UCSD-AML1 (cell line): ENCODE data around the gene HAGHL.
A peak's percentile ranks its signal among the peaks of the same experiment; 100 is the strongest.
"Not testable (repeated sequence)": the region's sequence is repeated elsewhere in the genome, so short reads cannot be mapped to it uniquely, and the experiment has no call there.

Source experiments
- DNase-seq: peaks from one replicate; lab custom pipeline; 2025; ENCODE audit not compliant: unreplicated experiment; lab: John Stamatoyannopoulos, UW

The HAGHL gene

GRCh38 chr16:767743-768235, 40.9 kb downstream of the HAGHL start:
- no peak for DNase-seq

- DNase-seq, result no peak
These were observed 41.5 kb downstream of the HAGHL start for GRCh38 chr16:768428-768827.

- no peak for DNase-seq
These were observed 42.4 kb downstream of the HAGHL start for GRCh38 chr16:769184-769784.

DNA sequence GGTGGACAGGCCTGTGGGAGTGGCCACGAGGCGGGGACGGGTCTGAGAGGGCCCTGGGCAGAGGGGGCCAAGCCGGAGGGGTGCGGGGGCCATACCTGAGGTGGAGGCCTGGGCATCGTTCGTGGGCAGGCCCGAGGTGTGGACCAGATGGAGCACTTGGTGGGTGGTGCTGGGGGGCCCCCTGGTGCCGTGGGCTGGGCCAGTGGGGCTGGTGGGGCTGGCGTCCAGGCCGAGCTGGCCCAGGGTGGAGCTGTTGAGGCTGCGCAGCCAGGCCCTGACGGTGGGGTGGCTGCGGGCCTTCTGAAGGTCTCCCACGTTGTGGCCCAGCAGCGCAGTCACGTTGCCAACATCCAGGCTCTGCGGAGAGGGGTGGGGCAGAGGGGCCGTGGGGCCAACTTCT, 43.0 kb downstream of the HAGHL start:
- DNase-seq, result no peak

DNA sequence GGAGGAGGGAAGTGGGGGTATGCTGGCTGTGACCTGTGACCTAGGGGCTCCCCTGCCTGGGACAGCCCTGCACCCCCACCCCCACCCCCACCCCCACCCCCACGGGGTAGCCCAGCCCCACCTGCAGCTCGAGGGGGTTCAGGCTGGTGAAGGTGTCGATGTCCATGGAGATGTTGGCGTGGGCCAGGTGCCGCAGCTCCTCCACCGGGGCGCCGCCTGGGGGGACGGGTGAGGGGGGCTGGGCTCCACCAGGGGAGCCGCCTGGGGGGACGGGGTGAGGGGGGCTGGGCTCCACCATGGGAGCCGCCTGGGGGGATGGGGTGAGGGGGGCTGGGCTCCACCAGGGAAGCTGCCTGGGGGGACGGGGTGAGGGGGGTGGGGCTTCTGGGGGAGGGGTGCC, 43.5 kb downstream of the HAGHL start:
- no peak for DNase-seq

DNA sequence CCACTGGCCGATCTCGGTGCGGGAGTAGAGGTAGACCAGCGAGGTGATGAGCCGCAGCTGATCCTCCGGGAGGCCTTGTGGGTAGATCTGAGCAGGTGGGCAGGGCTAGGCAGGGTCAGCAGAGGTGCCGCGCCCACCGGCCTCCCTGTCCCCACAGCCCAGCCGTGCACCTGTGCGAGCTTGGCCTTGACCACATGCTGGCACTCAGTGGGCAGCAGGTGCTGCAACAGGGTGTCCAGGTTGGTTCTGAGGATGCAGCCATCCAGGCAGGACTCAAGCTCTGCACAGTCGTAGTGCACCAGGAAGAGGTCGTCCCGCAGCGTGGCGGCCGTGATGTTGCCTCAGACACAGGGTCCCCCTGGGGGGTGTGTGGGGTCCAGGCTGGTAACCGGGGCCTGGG, 46.1 kb downstream of the HAGHL start:
- no peak for DNase-seq

GRCh38 chr16:774086-775001, 47.4 kb downstream of the HAGHL start:
- DNase-seq, result no peak

GRCh38 chr16:775236-775796, 48.4 kb downstream of the HAGHL start:
- DNase-seq, result no peak

- DNase-seq, result not testable (repeated sequence)
These were observed 49.4 kb downstream of the HAGHL start for GRCh38 chr16:776298-776697.

DNA sequence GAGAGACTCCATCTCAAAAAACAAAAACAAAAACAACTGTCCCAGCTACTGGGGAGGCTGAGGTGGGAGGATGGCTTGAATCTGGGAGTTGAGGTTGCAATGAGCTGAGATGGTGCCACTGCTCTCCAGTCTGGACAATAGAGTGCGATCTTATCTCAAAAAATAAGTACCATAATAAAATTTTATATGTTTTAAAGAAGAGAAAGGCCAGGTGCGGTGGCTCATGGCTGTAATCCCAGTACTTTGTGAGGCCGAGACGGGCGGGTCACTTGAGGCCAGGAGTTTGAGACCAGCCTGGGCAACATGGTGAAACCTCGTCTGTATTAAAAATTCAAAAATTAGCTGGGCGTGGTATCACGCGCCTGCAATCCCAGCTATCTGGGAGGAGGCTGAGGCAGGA, 49.9 kb downstream of the HAGHL start:
- no peak for DNase-seq

DNA sequence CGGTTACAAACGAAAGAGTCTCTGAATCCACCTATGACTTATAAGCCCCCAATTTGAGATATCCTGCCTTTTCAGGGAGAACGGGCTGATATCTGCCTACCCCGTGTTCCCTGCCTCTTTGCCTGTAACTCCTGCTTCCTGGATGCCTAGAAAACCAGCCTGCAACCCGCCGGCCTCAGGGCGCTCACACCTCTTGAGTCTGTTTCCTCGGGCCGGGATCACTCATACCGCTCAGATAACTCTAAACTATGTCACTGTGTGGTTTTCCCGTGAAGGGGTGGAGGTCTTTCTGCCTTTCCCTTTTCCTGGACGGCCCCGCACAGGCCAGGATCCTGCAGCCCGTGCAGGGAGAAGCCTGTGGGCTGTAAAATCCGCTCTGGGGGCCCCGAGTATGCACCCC, 50.9 kb downstream of the HAGHL start:
- DNase-seq, result peak; percentile 30

GRCh38 chr16:778447-778846, 51.5 kb downstream of the HAGHL start:
- DNase-seq, result no peak

DNA sequence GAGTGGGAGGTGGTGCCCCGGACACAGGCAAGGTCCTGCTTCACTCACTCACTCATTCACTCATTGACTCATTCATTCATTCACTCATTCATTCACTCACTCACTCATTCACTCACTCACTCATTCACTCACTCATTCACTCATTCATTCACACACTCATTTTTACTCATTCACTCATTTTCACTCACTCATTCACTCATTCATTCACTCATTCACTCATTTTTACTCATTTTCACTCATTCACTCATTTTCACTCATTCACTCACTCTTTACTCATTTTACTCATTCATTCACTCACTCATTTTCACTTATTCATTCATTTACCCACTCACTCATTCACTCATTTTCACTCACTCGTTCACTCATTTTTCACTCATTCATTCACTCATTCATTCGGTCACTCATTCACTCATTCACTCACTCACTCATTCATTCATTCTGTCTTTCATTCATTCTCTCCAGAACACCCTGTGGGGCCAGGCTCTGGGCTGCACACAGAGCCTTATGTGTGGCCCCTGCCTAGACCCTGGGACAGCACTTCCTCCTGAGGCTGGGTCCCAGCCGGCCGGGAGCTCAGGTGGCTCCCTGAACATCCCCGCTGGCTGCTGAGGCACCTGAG, 52.1 kb downstream of the HAGHL start:
- DNase-seq, result no peak
